ENCODE measurements around the gene KCND2.
"Not testable (repeated sequence)": the region's sequence is repeated elsewhere in the genome, so short reads cannot be mapped to it uniquely, and the experiment has no call there.

DNA sequence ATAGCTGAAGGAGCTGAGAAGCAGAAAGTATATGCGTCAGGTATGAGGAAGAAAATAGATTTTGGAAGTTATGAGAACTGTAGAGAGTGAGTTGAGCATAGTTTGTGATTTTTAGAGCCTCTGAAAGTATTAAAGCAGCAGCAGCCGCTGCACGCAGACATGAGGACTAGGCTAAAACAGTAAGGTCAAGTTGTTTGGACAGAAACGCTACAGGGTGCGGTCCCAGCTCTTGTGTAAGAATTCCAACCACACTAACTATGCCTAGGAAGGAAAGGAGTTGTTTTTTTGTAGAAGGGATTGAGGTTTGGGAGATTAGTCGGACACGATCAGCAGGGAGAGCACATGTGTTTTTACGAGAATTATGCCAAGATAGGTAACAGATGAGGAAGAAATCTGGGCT is 506.1 kb downstream of the KCND2 start:
- TF ChIP-seq, protein P1, sequence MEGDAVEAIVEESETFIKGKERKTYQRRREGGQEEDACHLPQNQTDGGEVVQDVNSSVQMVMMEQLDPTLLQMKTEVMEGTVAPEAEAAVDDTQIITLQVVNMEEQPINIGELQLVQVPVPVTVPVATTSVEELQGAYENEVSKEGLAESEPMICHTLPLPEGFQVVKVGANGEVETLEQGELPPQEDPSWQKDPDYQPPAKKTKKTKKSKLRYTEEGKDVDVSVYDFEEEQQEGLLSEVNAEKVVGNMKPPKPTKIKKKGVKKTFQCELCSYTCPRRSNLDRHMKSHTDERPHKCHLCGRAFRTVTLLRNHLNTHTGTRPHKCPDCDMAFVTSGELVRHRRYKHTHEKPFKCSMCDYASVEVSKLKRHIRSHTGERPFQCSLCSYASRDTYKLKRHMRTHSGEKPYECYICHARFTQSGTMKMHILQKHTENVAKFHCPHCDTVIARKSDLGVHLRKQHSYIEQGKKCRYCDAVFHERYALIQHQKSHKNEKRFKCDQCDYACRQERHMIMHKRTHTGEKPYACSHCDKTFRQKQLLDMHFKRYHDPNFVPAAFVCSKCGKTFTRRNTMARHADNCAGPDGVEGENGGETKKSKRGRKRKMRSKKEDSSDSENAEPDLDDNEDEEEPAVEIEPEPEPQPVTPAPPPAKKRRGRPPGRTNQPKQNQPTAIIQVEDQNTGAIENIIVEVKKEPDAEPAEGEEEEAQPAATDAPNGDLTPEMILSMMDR (conservative IDR thresholded peaks at IDR 0.05; ENCODE audit: low read length) = not testable (repeated sequence)
- TF ChIP-seq EZH2phosphoT487 (IDR thresholded peaks at IDR 0.05; ENCODE audit: borderline replicate concordance, low read depth, low read length) = not testable (repeated sequence)
